ENCODE measurements around the gene LEKR1. TPM values are rescaled to one million over a fixed set of nuclear protein-coding genes. Genes with fewer than 3 reads are reported as not detected.

Gene LEKR1
- total and polyA plus RNA-seq, 2 donors (not counting 3 experiments of a cell fraction or from before 2014, with no cell fraction given), result 0.07 to 0.64 TPM

DNA sequence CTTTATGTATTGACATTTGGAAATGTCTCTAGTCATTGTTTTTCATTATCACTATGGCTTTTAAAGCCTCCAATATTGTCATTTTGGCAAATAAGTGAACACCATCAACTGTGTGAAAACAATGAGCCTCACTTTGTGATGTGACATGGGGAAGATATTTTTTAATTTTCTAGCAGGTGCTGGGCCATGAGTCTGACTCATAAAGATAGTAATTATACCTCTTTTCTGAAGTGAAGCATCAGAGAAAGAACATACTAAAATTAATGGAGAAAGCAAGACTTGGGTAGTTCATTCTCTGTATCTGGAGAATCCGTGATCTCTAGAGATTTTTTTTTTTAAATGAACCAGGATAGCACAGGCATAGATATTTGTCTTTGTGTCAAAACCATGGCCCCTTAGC lies 233.0 kb downstream of the LEKR1 start:
- dilution Hi-C loops (cut with MboI; ENCODE audit: extremely low pct_ligation_motif_present, low sequenced_read_pairs) (no loop called here), intact Hi-C loops (cut with micrococcal nuclease) (no loop called here)

More for the DNA sequence above, 233.0 kb downstream of the LEKR1 start:
- no peak overlapping the region for H3K27ac ChIP-seq (ENCODE audit: insufficient read depth, low read depth, low read length)
- DNase-seq (ENCODE audit: low read depth, low spot score) (no peak), FAIRE-seq (no peak)
- no peaks in the 10 kb centered on the region for H3K79me2 ChIP-seq (ENCODE audit: control insufficient read depth, insufficient read depth, low read length)
- H4K20me1 ChIP-seq (replicated peaks; ENCODE audit: control insufficient read depth, extremely low read depth, insufficient read depth, low read length), result no peaks in the 10 kb centered on the region
- no peaks in the 10 kb centered on the region for H3K4me1 ChIP-seq (ENCODE audit: control insufficient read depth, extremely low read depth, insufficient read depth, low read length)
- no peak overlapping the region for H3K9ac ChIP-seq (replicated peaks; ENCODE audit: extremely low read depth, insufficient read depth, low read length)
- no TSS peak for BruUV-seq (replicated peaks)
- H3K4me3 ChIP-seq (replicated peaks in 1 of 3; ENCODE audit: insufficient read depth in 1 of 3, low read depth in 1 of 3, low read length in 3 of 3), result no peak overlapping the region
- TF ChIP-seq EZH2 (IDR thresholded peaks at IDR 0.05; ENCODE audit: borderline replicate concordance, low read depth, low read length, severe bottlenecking) (no peak), POLR2AphosphoS5 (IDR thresholded peaks at IDR 0.05; ENCODE audit: insufficient read depth, low read depth, low read length) (no peak), MYC (IDR thresholded peaks at IDR 0.05; ENCODE audit: low read depth, low read length) (no peak), FOS (IDR thresholded peaks at IDR 0.05; ENCODE audit: borderline replicate concordance, insufficient read depth, low read length) (no peak), GATA2 (IDR thresholded peaks at IDR 0.05; ENCODE audit: insufficient read depth, insufficient read length, low read depth, low read length) (no peak), JUN (IDR thresholded peaks at IDR 0.05; ENCODE audit: borderline replicate concordance, insufficient read depth, insufficient read length, low read depth) (no peak), POLR2A (IDR thresholded peaks at IDR 0.05; ENCODE audit: low read depth, low read length) (no peak)
- TF ChIP-seq, protein P1, sequence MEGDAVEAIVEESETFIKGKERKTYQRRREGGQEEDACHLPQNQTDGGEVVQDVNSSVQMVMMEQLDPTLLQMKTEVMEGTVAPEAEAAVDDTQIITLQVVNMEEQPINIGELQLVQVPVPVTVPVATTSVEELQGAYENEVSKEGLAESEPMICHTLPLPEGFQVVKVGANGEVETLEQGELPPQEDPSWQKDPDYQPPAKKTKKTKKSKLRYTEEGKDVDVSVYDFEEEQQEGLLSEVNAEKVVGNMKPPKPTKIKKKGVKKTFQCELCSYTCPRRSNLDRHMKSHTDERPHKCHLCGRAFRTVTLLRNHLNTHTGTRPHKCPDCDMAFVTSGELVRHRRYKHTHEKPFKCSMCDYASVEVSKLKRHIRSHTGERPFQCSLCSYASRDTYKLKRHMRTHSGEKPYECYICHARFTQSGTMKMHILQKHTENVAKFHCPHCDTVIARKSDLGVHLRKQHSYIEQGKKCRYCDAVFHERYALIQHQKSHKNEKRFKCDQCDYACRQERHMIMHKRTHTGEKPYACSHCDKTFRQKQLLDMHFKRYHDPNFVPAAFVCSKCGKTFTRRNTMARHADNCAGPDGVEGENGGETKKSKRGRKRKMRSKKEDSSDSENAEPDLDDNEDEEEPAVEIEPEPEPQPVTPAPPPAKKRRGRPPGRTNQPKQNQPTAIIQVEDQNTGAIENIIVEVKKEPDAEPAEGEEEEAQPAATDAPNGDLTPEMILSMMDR (IDR thresholded peaks at IDR 0.05; ENCODE audit: extremely low read depth in 1 of 2, insufficient read depth in 1 of 2, low read depth in 1 of 2, low read length in 2 of 2), result no peak
- TF ChIP-seq, protein P2, sequence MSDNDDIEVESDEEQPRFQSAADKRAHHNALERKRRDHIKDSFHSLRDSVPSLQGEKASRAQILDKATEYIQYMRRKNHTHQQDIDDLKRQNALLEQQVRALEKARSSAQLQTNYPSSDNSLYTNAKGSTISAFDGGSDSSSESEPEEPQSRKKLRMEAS (IDR thresholded peaks at IDR 0.05; ENCODE audit: insufficient read depth, insufficient read length), result no peak
- CTCF ChIA-PET, result no interaction called here
- no peaks in the 10 kb centered on the region for H3K9me1 ChIP-seq (replicated peaks; ENCODE audit: control insufficient read depth, extremely low read depth, insufficient read depth, low read length)
- POLR2A ChIA-PET, result no interaction called here
- H3K36me3 ChIP-seq (ENCODE audit: control insufficient read depth in 2 of 2, extremely low read depth in 1 of 2, insufficient read depth in 2 of 2, low read length in 2 of 2), result no peaks in the 10 kb centered on the region
- no peaks in the 10 kb centered on the region for H3K9me3 ChIP-seq (replicated peaks; ENCODE audit: control insufficient read depth, insufficient read depth, low read length)
- no peak overlapping the region for H2AFZ ChIP-seq (ENCODE audit: low read depth, low read length)
- peaks cover 0 to 7% of the 10 kb centered on the region in 2 experiments for H3K27me3 ChIP-seq (ENCODE audit: control insufficient read depth in 2 of 2, insufficient read depth in 2 of 2, low read length in 2 of 2)
- no peak overlapping the region for H3K4me2 ChIP-seq (ENCODE audit: insufficient read depth, low read length)

All from endothelial cell of umbilical vein (primary cell).